ENCODE measurements around the gene EEIG1.

The EEIG1 gene

GRCh38 chr9:127946728-127947127 is 34.1 kb downstream of the EEIG1 start:
- Histone ChIP-seq H3K36me3 (ENCODE audit: control insufficient read depth in 4 of 4, insufficient read depth in 4 of 4, low read length in 3 of 4) (peaks cover 2 to 17% (median 10%) of the 10 kb centered on the region in 4 experiments), H3K4me3 (ENCODE audit: control insufficient read depth in 1 of 7, extremely low read depth in 1 of 7, insufficient read depth in 4 of 7, low read depth in 2 of 7, low read length in 6 of 7) (no peak overlapping the region), H3K9me3 (ENCODE audit: control extremely low read depth in 1 of 5, control insufficient read depth in 4 of 5, insufficient read depth in 2 of 5, low read depth in 1 of 5, low read length in 4 of 5) (no peaks in the 10 kb centered on the region), H3K4me1 (ENCODE audit: control extremely low read depth in 1 of 4, control insufficient read depth in 4 of 4, insufficient read depth in 4 of 4, low read length in 3 of 4) (peaks cover 0 to 22% (median 16%) of the 10 kb centered on the region in 4 experiments), H3K27ac (ENCODE audit: insufficient read depth in 1 of 2, low read depth in 1 of 2, low read length in 2 of 2, poor library complexity in 1 of 2, severe bottlenecking in 2 of 2) (no peak overlapping the region), H3K27me3 (replicated peaks in 2 of 5; ENCODE audit: control insufficient read depth in 4 of 5, insufficient read depth in 5 of 5, low read length in 4 of 5) (no peaks in the 10 kb centered on the region)
- ChIA-PET CTCF (interaction anchor here (1.0 to 14.2 kb wide), 4 partner anchors 13 to 171 kb away, joined by 3 to 245 read pairs (median 3); no protein-coding TSS in a partner anchor), POLR2A (no interaction called here)
- 86% methylated on average over 2 of the region's 3 CpGs for WGBS (ENCODE audit: insufficient coverage)
- DNase-seq, result no peak

GRCh38 chr9:127945942-127946341 is 34.8 kb downstream of the EEIG1 start:
- H3K27me3 ChIP-seq (replicated peaks in 2 of 5; ENCODE audit: control insufficient read depth in 4 of 5, insufficient read depth in 5 of 5, low read length in 4 of 5), result no peaks in the 10 kb centered on the region
- ChIA-PET POLR2A (no interaction called here), CTCF (interaction anchor here (1.0 to 14.2 kb wide), 4 partner anchors 10 to 172 kb away, joined by 3 to 245 read pairs (median 26); no protein-coding TSS in a partner anchor)

GRCh38 chr9:127945338-127945737 is 35.5 kb downstream of the EEIG1 start:
- Histone ChIP-seq H3K36me3 (ENCODE audit: control insufficient read depth in 4 of 4, insufficient read depth in 4 of 4, low read length in 3 of 4) (peaks cover 2 to 17% (median 10%) of the 10 kb centered on the region in 4 experiments), H3K9me3 (ENCODE audit: control extremely low read depth in 1 of 5, control insufficient read depth in 4 of 5, insufficient read depth in 2 of 5, low read depth in 1 of 5, low read length in 4 of 5) (no peaks in the 10 kb centered on the region), H3K27ac (ENCODE audit: insufficient read depth in 1 of 2, low read depth in 1 of 2, low read length in 2 of 2, poor library complexity in 1 of 2, severe bottlenecking in 2 of 2) (no peak overlapping the region), H3K27me3 (replicated peaks in 2 of 5; ENCODE audit: control insufficient read depth in 4 of 5, insufficient read depth in 5 of 5, low read length in 4 of 5) (no peaks in the 10 kb centered on the region), H3K4me3 (ENCODE audit: control insufficient read depth in 1 of 7, extremely low read depth in 1 of 7, insufficient read depth in 4 of 7, low read depth in 2 of 7, low read length in 6 of 7) (no peak overlapping the region), H3K4me1 (ENCODE audit: control extremely low read depth in 1 of 4, control insufficient read depth in 4 of 4, insufficient read depth in 4 of 4, low read length in 3 of 4) (peaks cover 0 to 22% (median 16%) of the 10 kb centered on the region in 4 experiments)
- DNase-seq, result no peak
- 96% methylated on average over 21 of the region's 24 CpGs for WGBS (ENCODE audit: insufficient coverage)
- ChIA-PET POLR2A (no interaction called here), CTCF (interaction anchor here (1.1 to 14.2 kb wide), 4 partner anchors 10 to 172 kb away, joined by 3 to 245 read pairs (median 26); no protein-coding TSS in a partner anchor)

More at GRCh38 chr9:127945942-127946341, 34.8 kb downstream of the EEIG1 start:
- H3K27ac ChIP-seq (ENCODE audit: insufficient read depth in 1 of 2, low read depth in 1 of 2, low read length in 2 of 2, poor library complexity in 1 of 2, severe bottlenecking in 2 of 2), result no peak overlapping the region
- no peak for DNase-seq
- peaks cover 0 to 22% (median 16%) of the 10 kb centered on the region in 4 experiments for H3K4me1 ChIP-seq (ENCODE audit: control extremely low read depth in 1 of 4, control insufficient read depth in 4 of 4, insufficient read depth in 4 of 4, low read length in 3 of 4)
- no peaks in the 10 kb centered on the region for H3K9me3 ChIP-seq (ENCODE audit: control extremely low read depth in 1 of 5, control insufficient read depth in 4 of 5, insufficient read depth in 2 of 5, low read depth in 1 of 5, low read length in 4 of 5)
- H3K4me3 ChIP-seq (ENCODE audit: control insufficient read depth in 1 of 7, extremely low read depth in 1 of 7, insufficient read depth in 4 of 7, low read depth in 2 of 7, low read length in 6 of 7), result no peak overlapping the region
- H3K36me3 ChIP-seq (ENCODE audit: control insufficient read depth in 4 of 4, insufficient read depth in 4 of 4, low read length in 3 of 4), result peaks cover 2 to 17% (median 10%) of the 10 kb centered on the region in 4 experiments
- 100% methylated on average over 6 of the region's 9 CpGs for WGBS (ENCODE audit: insufficient coverage)

- WGBS (ENCODE audit: insufficient coverage), result 96% methylated on average over 37 of the region's 38 CpGs
- H3K9me3 ChIP-seq (ENCODE audit: control extremely low read depth in 1 of 5, control insufficient read depth in 4 of 5, insufficient read depth in 2 of 5, low read depth in 1 of 5, low read length in 4 of 5), result no peaks in the 10 kb centered on the region
- ChIA-PET CTCF (interaction anchor here (0.9 to 14.2 kb wide), 13 partner anchors 11 to 180 kb away, joined by 3 to 245 read pairs (median 7); no protein-coding TSS in a partner anchor), POLR2A (interaction anchor here (0.6 to 1.0 kb wide), 2 partner anchors 51 to 164 kb away, joined by 3 read pairs; no protein-coding TSS in a partner anchor)
- H3K4me3 ChIP-seq (ENCODE audit: control insufficient read depth in 1 of 7, extremely low read depth in 1 of 7, insufficient read depth in 4 of 7, low read depth in 2 of 7, low read length in 6 of 7), result no peak overlapping the region
- H3K36me3 ChIP-seq (ENCODE audit: control insufficient read depth in 4 of 4, insufficient read depth in 4 of 4, low read length in 3 of 4), result peaks cover 2 to 17% (median 10%) of the 10 kb centered on the region in 4 experiments
- no peak overlapping the region for H3K27ac ChIP-seq (ENCODE audit: insufficient read depth in 1 of 2, low read depth in 1 of 2, low read length in 2 of 2, poor library complexity in 1 of 2, severe bottlenecking in 2 of 2)
- no peak for DNase-seq
- H3K27me3 ChIP-seq (replicated peaks in 2 of 5; ENCODE audit: control insufficient read depth in 4 of 5, insufficient read depth in 5 of 5, low read length in 4 of 5), result no peaks in the 10 kb centered on the region
- peaks cover 0 to 22% (median 15%) of the 10 kb centered on the region in 4 experiments for H3K4me1 ChIP-seq (ENCODE audit: control extremely low read depth in 1 of 4, control insufficient read depth in 4 of 4, insufficient read depth in 4 of 4, low read length in 3 of 4)
Measured at GRCh38 chr9:127944586-127945218, 36.1 kb downstream of the EEIG1 start.

GRCh38 chr9:127943731-127944144 is 37.1 kb downstream of the EEIG1 start:
- peak overlapping the region in 2 of 7 experiments; percentile 23 to 55 for H3K4me3 ChIP-seq (ENCODE audit: control insufficient read depth in 1 of 7, extremely low read depth in 1 of 7, insufficient read depth in 4 of 7, low read depth in 2 of 7, low read length in 6 of 7)
- H3K27ac ChIP-seq (ENCODE audit: insufficient read depth in 1 of 2, low read depth in 1 of 2, low read length in 2 of 2, poor library complexity in 1 of 2, severe bottlenecking in 2 of 2), result no peak overlapping the region
- ChIA-PET CTCF (interaction anchor here (0.8 to 14.2 kb wide), 27 partner anchors 9 to 203 kb away, joined by 3 to 245 read pairs (median 5); no protein-coding TSS in a partner anchor), POLR2A (interaction anchor here (0.6 to 1.0 kb wide), 2 partner anchors 52 to 165 kb away, joined by 3 read pairs; no protein-coding TSS in a partner anchor)
- no peaks in the 10 kb centered on the region for H3K9me3 ChIP-seq (ENCODE audit: control extremely low read depth in 1 of 5, control insufficient read depth in 4 of 5, insufficient read depth in 2 of 5, low read depth in 1 of 5, low read length in 4 of 5)
- H3K36me3 ChIP-seq (ENCODE audit: control insufficient read depth in 4 of 4, insufficient read depth in 4 of 4, low read length in 3 of 4), result peaks cover 2 to 17% (median 10%) of the 10 kb centered on the region in 4 experiments
- 30% methylated on average over 11 of the region's 13 CpGs for WGBS (ENCODE audit: insufficient coverage)
- H3K27me3 ChIP-seq (replicated peaks in 2 of 5; ENCODE audit: control insufficient read depth in 4 of 5, insufficient read depth in 5 of 5, low read length in 4 of 5), result no peaks in the 10 kb centered on the region
- DNase-seq, result peak; percentile 85 to 94 (median 92)
- H3K4me1 ChIP-seq (ENCODE audit: control extremely low read depth in 1 of 4, control insufficient read depth in 4 of 4, insufficient read depth in 4 of 4, low read length in 3 of 4), result peaks cover 0 to 19% (median 12%) of the 10 kb centered on the region in 4 experiments

DNA sequence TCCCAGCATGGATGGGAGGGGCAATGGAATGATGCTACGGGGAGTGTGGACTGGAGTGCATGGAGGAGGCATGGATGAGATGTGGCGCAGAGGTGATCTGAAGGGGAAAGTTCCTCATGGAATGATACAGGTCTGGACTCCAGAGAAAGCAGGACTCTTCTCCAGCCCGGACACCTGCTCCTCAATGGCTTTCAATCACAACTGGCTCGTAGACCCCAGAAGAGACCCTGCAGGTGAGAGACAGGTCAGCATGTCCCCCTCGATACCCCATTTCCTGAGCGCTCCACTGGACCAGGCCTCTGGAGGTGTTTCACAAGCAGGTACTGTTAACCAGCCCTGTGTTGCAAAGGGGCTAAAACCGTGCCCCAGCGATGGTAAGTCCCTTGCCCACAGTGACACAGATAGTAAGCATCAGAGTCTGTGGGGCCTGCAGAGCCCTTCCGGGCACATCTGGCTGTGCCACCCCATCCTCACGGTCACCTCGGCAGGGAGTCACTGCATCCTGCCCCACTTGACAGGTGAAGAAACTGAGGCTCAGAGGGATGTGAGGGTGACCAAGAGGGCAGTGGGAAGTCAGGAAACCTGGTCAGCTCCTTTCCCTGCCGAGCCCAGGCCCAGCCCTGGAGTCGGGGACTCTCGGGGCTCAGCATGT is 37.7 kb downstream of the EEIG1 start:
- ChIA-PET POLR2A (no interaction called here), CTCF (interaction anchor here (0.7 to 14.2 kb wide), 30 partner anchors 8 to 204 kb away, joined by 3 to 245 read pairs (median 5); partner anchors contain the start of gene EEIG1)
- H3K9me3 ChIP-seq (ENCODE audit: control extremely low read depth in 1 of 5, control insufficient read depth in 4 of 5, insufficient read depth in 2 of 5, low read depth in 1 of 5, low read length in 4 of 5), result no peaks in the 10 kb centered on the region
- WGBS (ENCODE audit: insufficient coverage), result 65% methylated on average over 12 of the region's 14 CpGs
- H3K27me3 ChIP-seq (replicated peaks in 2 of 5; ENCODE audit: control insufficient read depth in 4 of 5, insufficient read depth in 5 of 5, low read length in 4 of 5), result no peaks in the 10 kb centered on the region
- H3K4me3 ChIP-seq (ENCODE audit: control insufficient read depth in 1 of 7, extremely low read depth in 1 of 7, insufficient read depth in 4 of 7, low read depth in 2 of 7, low read length in 6 of 7), result peak overlapping the region in 2 of 7 experiments; percentile 23 to 55
- H3K27ac ChIP-seq (ENCODE audit: insufficient read depth in 1 of 2, low read depth in 1 of 2, low read length in 2 of 2, poor library complexity in 1 of 2, severe bottlenecking in 2 of 2), result no peak overlapping the region
- H3K4me1 ChIP-seq (ENCODE audit: control extremely low read depth in 1 of 4, control insufficient read depth in 4 of 4, insufficient read depth in 4 of 4, low read length in 3 of 4), result peaks cover 0 to 19% (median 13%) of the 10 kb centered on the region in 4 experiments
- no peak for DNase-seq
- peaks cover 2 to 17% (median 10%) of the 10 kb centered on the region in 4 experiments for H3K36me3 ChIP-seq (ENCODE audit: control insufficient read depth in 4 of 4, insufficient read depth in 4 of 4, low read length in 3 of 4)

Measured in common myeloid progenitor, CD34-positive (primary cell).